GM19395 (cell line): ENCODE results near the gene NCOA3.

Source experiments
- ATAC-seq: cut with Tn5 transposase; IDR thresholded peaks from one replicate; pipeline ENCODE4 v1.9.1; 2021; ENCODE audit warnings: mild to moderate bottlenecking, moderate library complexity; ENCODE audit not compliant: unreplicated experiment

Gene NCOA3

DNA sequence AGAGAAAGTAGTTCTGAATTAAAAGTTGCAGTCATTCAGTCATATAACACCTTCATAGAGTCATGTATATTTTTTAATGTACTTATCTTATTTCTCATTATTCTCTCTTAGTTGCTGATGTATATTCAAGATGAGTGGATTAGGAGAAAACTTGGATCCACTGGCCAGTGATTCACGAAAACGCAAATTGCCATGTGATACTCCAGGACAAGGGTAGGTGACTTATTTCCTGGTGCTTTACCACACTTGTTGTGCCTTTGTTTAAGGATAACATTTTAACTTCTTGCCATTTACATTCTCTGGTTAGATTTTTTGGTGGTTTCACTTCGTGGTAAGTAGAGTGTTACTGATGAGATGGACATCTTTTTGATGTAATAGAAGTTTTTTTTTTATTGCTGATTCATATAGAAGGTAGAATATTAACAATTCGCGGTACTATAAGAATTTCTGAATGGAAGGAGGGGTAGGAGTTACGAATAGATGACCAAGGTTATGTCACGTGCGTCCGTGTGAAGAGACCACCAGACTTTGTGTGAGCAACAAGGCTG lies 120.5 kb downstream of the NCOA3 start:
- ATAC-seq, result no peak

DNA sequence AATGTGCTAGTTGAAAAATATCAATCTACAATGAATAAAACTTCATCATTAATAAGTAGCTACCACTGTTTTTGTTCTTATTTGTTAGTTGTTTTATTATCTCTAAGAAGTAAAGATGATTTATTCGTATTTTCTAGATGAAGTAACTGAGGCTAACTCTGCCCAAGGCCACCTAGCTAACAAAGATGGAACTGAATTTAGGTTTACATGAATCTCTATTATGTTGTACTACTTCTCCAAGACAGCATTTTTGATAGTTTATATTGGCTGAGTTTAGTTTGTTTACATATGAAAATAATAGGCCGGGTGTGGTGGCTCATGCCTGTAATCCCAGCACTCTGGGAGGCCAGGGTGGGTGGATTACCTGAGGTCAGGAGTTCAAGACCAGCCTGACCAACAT lies 121.5 kb downstream of the NCOA3 start:
- ATAC-seq, result no peak

DNA sequence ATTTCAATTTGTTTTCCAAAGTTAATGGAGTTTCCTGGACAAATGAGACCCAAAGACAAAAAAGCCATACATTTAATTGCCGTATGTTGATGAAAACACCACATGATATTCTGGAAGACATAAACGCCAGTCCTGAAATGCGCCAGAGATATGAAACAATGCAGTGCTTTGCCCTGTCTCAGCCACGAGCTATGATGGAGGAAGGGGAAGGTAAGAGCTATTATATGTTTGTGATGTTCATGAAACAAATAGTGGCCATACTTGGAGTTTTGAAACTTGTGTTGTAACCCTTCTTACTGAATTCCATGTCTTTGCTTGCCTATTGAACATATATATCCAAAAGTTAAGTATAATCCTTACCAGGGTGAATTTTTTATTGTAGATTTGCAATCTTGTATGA lies 125.9 kb downstream of the NCOA3 start:
- ATAC-seq, result no peak

DNA sequence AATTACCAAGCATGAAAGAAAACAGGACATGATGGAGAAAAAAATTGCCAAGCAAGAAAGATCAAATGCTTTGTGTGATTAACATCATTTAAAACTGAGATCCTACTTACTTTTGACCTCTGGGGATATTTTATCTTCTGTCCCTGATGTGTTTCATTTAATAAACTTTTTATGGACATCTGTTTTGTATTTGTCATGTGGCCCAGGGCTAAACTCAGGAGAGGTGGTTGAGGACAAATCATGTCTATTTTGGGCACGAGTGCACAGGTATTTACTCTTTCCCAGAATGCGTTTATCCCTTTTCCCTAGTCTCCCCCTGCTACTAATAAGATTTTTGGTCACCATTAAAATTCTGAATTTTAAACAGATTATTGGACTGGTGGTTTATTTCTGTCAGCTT lies 128.2 kb downstream of the NCOA3 start:
- no peak for ATAC-seq

DNA sequence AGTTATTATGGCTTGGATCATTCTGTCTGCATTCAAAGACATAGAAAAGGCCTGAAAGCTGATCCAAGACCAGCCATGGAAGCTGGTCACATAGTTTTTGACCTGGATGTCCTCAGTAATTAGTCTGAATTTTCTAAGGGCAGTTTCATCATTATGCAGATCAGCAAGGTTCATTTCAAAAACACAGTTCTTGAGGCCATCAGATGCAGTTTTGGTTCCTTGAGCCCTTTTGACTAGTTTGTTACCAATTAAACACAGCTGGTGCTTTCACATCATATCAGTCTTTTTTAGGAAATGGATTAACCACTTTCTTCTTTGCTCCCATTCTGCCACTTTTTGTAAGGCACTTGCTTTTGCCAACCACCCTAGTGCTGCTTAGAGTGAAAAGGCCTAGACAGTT lies 129.4 kb downstream of the NCOA3 start:
- no peak for ATAC-seq

DNA sequence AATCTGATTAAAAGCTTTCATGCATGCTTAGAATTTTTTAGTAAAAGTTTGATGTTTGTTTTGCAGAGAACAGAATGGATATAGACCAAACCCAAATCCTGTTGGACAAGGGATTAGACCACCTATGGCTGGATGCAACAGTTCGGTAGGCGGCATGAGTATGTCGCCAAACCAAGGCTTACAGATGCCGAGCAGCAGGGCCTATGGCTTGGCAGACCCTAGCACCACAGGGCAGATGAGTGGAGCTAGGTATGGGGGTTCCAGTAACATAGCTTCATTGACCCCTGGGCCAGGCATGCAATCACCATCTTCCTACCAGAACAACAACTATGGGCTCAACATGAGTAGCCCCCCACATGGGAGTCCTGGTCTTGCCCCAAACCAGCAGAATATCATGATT lies 133.6 kb downstream of the NCOA3 start:
- ATAC-seq, result no peak

DNA sequence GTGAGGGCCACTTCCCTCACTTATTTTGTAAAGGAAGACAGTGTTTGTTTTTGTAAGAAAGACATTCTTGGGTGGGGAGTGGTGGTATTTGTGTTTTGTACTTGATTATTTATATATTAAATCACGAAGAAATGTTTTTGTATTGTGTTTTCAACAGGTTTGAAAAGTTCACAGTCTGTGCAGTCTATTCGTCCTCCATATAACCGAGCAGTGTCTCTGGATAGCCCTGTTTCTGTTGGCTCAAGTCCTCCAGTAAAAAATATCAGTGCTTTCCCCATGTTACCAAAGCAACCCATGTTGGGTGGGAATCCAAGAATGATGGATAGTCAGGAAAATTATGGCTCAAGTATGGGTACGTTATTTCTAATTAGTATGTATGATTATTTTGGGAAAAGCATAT lies 137.2 kb downstream of the NCOA3 start:
- no peak for ATAC-seq

DNA sequence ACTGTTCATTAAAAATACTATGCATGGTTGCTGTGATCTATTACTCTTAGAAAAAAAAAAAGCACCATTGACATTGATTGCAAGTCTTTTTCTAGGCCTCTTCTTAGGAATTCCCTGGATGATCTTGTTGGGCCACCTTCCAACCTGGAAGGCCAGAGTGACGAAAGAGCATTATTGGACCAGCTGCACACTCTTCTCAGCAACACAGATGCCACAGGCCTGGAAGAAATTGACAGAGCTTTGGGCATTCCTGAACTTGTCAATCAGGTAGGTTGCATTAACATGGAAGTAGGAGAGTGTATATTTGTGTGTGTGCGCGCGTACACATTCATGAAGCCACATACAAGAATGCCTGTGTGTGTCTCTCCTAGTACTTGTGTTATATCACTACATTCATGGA lies 140.4 kb downstream of the NCOA3 start:
- ATAC-seq, result no peak

DNA sequence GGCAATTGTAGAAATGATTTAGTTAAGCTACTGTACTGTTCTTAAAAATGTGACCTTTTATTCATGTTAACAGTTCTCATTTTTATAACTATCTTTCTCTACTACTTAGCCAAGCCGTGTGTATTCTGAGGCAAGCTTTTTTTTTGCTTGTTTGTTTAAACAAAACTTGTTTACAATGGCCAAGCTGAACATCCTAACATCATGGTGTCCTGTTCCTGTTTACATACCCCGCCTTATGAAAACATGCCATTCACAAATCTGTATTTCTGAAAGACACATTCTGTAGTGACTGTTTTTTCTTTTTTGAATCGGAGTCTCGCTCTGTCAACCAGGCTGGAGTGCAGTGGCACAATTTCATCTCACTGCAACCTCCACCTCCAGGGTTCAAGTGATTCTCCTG lies 140.9 kb downstream of the NCOA3 start:
- no peak for ATAC-seq

DNA sequence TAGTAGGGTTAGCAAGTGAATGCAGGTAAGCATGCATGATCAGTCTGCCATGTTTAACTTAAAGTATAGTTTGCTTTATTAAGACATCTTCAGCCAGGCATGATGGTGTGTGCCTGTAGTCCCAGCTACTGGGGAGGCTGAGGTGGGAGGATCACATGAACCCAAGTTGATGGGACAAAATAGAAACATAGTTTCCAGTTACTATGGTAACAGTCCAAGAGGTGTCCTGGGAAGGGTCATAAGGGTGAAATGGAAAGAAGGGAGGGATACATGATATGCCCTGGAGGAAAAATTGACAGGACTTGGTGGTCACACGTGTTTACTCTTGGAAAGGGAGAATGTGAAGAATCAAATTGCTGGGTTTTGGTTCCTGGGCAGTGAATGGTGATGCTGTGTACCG lies 143.9 kb downstream of the NCOA3 start:
- ATAC-seq, result no peak

DNA sequence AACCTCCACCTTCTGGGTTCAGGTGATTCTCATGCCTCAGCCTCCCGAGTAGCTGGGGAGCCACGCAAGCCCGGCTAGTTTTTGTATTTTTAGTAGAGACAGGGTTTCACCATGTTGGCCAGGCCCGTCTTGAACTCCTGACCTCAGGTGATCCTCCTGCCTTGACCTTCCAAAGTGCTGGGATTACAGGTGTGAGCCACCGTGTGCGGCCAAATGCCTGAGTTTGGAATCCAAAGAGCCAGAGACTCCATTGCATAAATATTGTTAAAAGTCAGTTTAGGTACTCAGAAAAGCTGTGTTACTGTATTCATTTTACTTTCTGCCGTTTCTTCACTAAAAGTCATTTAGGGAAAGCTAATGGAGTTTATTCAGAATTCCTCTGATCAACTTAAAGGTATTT lies 146.3 kb downstream of the NCOA3 start:
- ATAC-seq, result no peak

DNA sequence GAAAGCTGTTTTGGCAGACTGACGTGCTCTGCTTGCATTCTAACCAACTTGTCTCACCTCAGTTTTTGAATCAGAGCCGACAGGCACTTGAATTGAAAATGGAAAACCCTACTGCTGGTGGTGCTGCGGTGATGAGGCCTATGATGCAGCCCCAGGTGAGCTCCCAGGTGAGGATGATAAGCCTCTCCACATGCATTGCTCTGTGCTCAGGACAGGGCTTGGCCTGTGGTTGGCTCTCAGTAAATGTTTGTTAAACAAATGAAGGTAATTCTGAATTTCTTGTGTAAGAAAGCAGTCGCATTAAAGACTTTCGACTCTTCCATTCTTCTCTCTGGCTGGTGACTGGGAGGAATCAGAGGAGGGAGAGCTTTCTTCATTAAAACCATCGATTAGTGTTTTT lies 147.3 kb downstream of the NCOA3 start:
- no peak for ATAC-seq

DNA sequence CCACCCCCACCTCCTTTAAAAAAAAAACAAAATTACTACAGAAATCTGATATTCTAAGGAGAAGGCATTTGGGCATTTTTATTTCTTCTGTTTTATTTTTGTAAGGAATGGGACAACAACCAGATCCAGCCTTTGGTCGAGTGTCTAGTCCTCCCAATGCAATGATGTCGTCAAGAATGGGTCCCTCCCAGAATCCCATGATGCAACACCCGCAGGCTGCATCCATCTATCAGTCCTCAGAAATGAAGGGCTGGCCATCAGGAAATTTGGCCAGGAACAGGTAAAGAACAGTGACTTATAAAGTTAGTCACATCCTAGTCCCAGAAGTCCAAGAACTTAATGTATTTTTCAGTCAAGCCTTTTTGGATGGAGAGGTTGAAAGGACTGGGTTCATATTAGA lies 150.6 kb downstream of the NCOA3 start:
- no peak for ATAC-seq

DNA sequence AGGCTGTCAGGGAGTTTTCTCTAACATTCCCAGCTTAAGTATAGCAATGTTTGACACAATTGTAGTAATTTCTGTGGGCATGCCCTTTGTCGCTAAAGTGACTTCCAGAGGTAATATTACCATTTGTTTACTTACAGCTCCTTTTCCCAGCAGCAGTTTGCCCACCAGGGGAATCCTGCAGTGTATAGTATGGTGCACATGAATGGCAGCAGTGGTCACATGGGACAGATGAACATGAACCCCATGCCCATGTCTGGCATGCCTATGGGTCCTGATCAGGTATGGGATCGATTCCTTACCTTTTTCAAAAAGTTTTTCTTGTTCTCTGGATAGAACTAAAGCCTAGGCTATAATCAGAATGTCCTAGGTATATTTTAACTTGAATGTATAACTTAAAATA lies 151.1 kb downstream of the NCOA3 start:
- ATAC-seq, result no peak

DNA sequence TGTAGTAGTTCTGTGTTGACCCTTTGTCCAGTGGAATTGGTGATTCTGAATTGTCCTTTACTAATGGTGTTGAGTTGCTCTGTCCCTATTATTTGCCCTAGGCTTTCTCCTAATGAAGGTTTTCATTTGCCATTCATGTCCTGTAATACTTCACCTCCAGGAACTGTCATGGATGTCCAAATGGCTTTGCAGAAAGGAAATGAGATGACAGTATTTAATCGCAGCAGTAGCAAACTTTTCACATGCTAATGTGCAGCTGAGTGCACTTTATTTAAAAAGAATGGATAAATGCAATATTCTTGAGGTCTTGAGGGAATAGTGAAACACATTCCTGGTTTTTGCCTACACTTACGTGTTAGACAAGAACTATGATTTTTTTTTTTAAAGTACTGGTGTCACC lies 152.2 kb downstream of the NCOA3 start:
- no peak for ATAC-seq

DNA sequence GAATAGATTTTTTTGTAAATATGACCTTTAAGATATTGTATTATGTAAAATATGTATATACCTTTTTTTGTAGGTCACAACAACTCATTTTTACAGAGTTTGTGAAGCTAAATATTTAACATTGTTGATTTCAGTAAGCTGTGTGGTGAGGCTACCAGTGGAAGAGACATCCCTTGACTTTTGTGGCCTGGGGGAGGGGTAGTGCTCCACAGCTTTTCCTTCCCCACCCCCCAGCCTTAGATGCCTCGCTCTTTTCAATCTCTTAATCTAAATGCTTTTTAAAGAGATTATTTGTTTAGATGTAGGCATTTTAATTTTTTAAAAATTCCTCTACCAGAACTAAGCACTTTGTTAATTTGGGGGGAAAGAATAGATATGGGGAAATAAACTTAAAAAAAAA lies 152.7 kb downstream of the NCOA3 start:
- no peak for ATAC-seq

DNA sequence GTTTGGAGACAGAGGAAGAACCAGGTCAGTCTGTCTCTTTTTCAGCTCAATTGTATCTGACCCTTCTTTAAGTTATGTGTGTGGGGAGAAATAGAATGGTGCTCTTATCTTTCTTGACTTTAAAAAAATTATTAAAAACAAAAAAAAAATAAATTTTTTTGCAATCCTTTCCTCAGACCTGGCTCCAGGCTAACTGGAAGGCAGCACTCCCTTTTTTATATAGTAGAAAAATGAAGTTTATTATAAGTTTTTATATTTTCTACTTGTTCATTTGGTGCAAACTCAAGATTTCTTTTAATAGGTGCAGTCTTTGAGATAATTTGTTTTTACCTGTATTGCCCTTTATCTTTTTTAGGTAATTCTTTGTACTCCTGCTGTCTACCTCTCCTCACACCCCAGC lies 153.9 kb downstream of the NCOA3 start:
- no peak for ATAC-seq

DNA sequence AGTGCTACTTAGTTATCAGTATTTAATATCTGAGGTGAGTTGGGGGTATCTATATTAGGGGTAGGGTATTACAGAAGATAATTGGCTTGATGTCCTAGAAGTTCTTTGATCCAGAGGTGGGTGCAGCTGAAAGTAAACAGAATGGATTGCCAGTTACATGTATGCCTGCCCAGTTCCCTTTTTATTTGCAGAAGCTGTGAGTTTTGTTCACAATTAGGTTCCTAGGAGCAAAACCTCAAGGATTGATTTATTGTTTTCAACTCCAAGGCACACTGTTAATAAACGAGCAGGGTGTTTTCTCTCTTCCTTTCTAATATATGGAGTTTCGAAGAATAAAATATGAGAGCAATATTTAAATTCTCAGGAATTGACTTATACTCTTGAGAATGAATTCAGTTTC lies 154.6 kb downstream of the NCOA3 start:
- ATAC-seq, result no peak

DNA sequence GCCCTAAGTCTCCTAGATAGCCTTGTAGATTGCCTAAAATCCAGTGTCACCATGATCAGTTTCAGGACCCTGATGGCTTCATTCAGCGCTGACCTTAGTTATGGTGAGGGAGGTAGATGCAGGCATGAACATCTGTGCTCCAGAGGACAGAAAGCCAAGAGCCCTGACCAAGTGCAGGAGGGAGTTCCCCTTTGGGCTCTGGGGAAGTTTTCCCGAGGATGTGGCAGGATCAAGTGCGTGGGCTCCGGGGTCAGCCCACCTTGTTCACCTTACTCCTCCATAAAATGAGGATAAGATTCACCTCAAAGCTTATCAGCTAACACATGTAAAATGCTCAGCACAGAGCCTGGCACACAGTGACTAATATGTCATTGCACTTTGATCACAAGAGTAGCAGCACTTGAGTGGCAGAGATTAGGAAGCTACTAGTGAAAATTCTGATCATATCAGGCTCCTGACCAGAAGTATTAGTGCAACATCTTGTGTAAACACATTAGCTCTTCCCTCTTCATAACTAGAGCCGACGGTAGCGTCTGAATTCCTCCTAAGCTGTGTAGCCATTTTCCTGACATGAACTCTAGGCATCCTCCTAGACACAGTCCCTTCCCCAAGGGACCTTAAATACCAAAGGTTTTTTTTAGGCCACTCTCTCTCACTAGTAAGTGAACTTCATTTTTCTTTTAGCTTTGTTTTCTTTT lies 158.4 kb downstream of the NCOA3 start:
- no peak for ATAC-seq

DNA sequence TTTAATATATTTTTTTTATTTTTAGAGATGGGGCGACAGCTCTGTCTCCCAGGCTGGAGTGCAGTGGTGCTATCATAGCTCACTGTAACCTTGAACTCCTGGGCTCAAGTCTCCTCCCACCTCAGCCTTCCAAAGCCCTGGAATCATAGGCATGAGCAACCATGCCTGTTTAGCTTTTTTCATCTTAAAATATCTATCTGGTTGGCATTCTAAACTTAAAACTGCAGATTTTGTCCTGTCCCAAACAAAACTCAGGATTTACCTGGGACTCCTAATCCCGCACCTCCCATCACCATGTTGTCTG lies 158.9 kb downstream of the NCOA3 start:
- ATAC-seq, result no peak

DNA sequence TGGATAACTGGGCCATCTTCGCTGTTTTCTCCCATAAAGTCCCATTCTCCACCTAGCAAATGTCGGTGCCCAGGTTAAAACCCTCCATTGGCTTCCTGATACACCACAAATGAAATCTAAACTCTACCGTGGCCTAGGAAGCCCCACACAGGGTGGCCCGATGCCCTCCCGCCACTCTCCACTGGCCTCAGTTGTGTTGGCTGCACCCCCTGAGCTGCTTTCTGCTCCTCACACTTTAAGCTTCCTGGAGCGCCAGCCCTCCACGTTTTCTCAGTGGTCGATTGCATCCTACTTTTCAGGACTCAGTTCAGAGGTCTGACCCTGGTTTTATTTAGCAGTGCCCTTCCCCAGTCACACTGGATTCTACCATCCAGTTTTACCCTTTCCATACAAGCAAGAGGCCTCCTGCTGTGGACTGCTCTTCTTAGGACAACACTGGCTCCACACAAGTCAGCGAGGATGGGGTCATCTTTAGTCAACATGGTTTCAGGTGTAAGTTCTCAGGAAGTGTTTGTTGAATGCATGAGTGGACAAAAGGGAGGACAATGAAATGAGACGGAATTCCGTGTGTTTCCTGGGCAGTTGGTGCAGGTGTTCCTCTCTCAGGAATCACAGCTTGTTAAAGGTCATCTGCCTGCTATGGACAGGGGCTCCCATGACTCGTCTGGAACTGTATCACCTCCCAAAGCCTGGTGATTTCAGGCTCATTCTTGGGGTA lies 159.5 kb downstream of the NCOA3 start:
- ATAC-seq, result no peak

DNA sequence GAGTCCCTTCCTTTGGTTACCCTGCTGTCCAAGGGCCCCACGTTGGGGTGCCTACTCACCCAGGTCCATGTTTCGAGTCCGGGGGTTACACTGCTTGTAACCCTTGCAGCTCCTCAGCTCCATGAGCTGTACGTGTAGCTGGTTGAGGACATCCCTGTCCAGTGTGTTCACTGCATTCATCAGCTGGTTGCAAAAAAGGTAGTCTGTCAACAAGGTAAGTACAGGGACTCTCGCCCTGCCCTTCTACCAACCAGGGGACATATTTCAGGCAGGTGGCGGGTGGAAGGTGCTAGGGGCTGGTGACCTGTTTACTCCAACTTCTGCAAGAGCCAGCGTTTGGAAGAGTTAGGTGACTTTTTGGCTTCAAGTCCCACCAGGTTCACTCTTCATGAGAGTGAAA lies 160.0 kb downstream of the NCOA3 start:
- no peak for ATAC-seq
